ENCODE measurements around the gene IFIT5.
"Not testable (repeated sequence)": the region's sequence is repeated elsewhere in the genome, so short reads cannot be mapped to it uniquely, and the experiment has no call there.

Gene IFIT5

DNA sequence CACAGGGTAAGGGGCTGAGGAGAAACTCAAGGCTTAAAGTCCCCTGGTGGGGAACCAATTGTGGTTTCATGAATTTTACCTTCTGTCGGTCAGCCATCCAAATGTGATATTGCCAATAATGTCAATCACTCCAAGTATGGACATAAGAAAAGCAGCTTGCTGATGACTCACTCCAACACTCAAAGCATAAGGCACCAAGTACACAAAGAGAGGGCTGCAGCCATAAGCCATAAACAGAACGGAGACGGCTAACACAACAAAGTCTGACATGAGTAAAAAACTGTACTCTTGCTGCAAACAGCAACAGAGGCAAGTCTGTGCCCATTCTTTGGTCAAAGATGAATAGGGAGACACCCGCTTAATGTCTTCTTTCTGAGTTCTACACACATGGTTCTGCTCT lies 24.2 kb downstream of the IFIT5 start:
- DNase-seq, result no peak

DNA sequence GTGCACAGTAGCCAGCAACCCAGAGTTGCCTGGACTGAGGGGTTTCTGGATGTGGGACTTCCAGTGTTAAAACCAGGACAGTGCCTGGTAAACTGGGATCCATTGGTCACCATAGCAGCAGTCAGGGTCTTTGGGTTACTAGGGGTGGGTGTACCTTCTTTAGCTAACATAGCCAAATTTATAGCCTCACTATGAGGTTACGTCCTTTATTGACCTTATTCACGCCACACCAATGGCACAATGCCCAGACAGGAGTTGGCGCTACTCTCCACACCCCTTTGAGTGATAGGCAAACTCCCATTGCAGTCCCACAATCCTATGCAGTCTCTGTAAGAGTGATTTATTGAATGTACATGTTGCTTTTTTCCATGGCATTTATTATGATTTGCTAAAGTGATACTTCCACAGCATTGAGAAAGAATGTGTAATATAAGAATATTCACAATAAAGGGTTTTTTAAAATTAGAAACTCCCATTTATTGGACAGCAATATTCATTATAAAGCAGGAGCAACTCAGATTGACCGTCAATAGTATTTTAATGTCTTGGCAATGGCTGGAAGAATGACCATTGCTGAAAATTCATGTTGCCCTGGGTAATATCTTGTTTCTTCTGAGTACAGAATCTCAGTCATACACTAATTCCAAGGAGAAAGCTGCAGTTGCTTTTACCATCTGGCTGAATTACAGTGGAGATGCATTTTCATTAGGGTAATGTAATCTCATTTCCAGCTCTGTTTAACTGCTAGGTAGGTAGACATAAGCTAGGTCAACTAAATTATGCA lies 26.1 kb downstream of the IFIT5 start:
- DNase-seq, result no peak

DNA sequence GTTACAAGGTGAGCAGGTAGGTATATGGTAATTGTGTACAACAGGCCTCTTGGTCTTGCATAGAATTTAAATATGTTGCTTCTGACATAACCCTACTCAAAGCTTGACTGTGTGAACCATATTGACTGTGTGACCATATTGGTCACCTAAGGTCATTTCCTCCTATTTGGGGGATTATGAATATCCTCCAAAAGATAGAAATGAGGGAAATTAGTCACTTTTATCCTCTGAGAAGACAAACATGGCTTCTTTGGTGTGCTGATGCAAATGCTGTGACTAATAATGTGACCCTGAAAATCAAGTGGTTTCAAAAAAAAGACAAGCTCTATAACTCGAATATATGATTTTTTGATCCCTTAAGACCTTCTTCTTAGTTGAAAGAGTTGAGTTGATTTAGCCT lies 27.9 kb downstream of the IFIT5 start:
- no peak for DNase-seq

DNA sequence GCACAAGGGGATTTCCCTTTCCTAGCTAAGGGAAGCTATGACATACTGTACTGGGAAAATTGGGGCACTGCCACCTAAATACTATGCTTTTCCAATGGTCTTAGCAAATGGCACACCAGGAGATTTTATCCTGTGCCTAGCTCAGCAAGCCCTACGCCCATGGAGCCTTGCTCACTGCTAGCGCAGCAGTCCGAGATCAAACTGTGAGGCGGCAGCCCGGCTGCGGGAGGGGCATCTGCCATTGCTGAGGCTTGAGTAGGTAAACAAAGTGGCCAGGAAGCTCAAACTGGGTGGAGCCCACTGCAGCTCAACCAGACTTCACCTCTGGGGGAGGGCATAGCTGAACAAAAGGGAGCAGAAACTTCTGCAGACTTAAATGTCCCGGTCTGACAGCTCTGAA lies 30.5 kb downstream of the IFIT5 start:
- DNase-seq, result not testable (repeated sequence)

DNA sequence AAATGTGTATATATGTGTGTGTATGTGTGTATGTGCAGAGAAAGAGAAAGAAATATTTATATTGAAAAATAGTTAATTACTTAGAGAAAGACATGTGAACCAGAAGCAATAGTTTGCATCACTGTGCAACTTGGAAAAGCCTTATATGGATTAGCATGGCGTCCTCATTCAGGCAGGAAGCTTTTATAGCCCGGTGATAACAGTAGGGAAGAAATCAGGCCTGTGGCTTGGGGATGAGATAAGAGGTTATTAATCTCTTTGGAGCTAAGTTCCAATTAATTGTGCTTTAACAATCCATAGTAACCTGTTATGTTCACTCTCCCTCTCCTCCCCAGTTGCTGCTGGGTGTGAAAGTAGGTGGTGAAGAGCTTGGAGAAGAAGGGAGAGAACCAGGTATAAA lies 36.5 kb downstream of the IFIT5 start:
- no peak for DNase-seq

DNA sequence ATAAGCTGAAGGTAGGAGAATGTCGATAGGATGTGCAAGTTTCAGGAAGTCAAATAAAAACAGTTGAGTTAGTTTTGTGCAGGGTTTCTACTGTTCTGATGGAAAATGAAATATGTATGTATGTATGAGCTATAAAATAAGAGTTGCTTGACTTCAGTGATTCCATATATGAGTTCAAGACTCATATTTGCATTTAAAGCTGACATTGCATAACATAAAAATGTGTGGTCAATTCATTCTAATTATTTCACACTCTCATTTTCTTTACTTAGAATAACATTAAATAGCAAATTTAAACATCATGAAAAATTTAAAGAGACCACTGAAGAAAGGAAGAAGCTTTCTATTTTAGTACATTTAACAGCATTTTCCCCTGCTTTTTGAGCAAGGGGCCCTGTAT lies 37.8 kb downstream of the IFIT5 start:
- DNase-seq, result no peak

DNA sequence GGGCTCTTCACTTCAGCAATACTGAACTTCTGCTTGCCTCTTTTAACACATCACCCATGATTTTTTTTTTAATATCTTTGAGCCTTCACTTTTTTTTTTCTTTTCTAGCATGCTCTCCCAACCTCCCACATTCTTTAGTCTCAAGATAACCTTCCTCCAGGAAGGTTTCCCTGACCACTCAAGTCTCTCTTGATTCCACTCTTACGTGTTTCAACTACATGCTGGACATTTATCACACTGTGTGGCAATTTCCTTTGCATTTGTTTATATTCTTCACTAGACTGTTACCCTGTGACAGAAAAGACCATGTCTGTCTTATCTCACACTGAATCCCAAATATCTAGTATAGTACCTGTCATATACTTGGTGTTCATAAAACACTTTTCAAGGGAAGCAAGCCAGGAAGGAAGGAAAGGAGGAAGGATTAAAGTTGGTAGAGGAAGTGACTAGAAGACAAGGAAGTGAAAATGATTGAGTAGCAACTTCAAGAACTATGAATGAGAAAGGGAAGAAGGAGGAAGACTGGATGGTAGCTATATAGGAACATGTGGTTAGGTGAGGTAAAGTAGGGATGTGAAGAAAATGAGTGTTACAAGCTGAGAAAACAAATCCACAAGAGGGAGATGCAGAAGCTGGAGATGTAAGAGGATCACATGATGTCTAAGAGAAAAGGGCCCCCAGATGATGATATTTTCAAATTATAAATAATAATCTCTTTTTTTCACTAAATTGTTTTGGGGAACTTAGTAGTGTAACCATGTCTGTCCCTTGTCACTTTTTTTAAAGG lies 40.4 kb downstream of the IFIT5 start:
- no peak for DNase-seq

DNA sequence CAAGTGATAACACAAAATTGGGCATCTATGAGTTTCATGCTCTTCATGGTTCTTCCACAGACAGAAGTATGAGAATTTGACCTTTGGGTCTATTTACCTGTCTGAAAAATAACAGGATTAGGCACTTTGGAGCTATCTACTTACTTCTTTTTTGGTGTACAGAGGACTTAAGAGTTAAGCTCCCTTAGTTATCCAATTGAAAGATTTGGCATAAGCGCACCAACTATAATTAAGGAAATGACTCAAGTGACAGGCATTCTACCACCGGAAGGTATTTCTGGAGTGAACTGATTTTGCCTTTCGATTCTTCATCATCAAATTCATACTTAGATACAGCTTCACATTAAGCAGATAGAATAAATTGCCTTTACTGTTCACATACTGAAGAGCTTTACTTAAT lies 43.9 kb downstream of the IFIT5 start:
- DNase-seq, result no peak

DNA sequence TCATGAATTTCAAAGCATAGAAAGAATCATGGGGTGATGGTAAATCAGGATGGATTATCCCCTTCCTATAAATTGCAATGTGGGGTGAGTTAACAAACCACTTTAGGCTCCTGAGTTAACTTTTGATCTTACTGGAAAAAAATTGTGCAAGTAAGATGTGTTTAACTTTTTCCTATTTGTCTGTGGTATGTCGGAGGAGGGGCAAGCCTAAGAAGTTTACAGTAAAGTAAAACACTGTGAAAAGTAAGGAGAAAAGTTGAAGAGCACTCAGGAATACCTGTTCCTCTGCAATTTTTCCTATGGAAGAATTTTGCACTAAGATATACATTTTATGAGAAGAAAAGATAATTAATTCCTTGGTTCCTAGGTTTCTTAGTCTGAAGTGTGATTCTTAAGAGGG lies 44.4 kb downstream of the IFIT5 start:
- DNase-seq, result no peak

DNA sequence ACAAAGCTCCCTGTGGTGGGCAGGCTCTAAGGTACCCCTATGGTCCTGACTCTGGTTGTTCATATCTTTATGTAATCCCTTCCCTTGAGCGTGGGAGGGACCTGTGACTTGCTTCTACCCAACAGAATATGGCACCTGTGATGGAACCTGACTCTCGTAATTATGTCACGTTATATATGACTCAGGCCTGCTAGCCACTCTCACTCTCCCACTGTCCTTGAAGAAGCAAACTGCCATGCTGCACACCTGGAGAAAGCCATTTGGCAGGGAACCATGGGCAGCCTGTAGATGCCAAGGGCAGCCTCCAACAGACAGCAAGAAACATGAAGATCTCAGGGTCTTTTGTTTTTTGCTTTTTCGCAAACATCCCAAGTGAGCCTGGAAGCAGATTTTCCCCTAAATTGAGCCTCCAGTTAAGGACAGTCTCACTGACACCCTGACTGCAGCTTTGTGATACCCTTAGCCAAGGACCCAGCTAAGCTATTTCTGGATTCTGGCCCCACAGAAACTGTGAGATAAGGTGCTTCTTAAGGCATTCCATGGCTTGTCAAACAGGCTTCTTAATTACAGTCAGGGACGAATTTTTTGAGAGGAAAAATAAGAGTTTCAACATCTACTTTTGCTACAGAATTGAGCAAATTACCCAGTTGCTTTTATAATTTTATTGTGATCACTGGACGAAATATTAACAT lies 49.6 kb downstream of the IFIT5 start:
- no peak for DNase-seq

DNA sequence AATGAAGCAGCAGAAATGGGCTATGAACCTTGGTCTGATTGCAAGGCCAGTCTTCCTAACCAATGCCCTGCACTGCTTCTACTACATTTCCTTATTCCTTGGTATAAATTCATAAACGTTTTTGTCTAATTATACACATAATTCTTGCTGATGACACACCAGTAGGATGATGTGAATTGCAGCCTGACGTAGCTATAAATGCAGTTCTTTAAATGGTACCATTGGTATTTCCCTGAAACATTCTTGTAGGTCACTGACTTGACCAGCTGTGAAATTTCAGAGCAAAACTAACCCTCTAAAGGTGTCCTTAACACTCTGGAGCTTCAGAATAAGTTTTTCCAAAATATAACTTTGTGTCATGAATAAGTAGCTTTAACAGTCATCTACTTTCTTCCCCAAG lies 50.8 kb downstream of the IFIT5 start:
- no peak for DNase-seq

DNA sequence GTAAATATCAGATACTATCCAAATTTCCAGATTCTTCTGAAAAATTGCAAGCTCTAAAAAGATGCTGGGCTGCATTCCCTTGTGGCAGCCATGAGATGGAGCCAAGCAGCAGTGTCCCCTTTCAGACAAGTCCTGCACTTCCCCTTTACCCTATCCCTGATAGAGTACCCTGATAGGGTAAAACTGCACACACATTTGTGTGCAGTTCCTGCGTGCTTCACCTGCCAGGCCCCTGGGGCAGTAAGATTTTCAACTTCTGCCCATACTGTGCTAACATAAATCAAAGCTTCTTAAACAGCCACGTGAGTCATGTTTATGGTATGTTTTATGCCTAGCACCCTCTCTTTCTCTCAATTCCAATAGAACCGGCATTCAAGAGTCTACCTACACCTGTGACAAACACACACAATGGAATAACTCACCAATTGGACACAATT lies 52.2 kb downstream of the IFIT5 start:
- peak; percentile 42 for DNase-seq

DNA sequence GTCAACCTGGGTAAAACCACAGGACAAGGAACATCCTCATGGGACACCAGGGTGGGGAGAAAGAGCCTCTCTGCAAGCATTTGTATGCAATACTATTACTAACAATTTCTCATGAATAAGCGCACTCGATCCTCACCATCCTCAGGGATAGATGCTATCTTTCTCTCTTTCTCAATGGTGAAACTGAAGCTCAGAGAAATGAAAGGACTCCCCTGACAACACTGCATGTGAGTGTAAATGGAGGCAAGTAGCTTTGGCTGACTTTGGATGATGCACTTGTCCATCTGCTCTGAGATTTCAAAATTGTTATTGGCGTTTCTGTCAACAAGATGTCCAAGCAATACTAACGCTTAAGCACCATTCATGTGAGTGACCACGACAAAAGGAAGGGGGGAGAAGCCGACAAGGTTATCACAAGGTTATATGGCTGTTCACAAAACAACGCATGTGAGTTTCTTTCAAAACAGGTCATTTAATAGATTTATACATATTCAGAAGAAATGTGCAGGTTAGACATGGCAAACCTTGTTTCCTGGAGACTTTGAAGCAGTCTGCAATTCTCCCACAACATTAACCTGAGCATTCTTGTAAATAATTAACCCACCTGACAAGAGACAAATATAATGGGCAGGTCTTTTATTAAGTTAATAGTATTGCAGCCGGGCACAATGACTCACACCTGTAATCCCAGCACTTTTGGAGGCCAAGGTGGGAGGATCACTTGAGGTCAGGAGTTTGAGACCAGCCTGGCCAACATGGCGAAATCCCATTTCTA lies 54.0 kb downstream of the IFIT5 start:
- DNase-seq, result peak; percentile 80

DNA sequence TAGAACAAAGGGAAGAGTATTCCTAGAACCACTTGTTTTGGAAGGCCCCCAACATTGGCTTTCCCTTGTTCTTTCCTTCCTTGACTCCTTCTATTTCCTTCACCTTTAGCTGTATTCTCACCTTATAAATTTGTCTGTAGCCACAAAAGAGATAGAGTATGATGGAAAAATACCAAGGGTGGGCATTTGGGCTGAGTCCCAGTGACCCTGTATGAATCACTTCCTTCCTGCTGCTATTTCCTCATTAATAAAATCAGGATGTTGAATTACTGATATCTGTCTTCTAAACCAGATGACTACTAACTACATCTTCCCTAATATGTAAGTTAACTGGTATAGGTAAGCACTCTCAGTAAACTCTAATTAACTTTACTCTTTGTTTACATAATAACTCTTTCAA lies 55.1 kb downstream of the IFIT5 start:
- no peak for DNase-seq
